ENCODE measurements around the gene GNA12.

DNA sequence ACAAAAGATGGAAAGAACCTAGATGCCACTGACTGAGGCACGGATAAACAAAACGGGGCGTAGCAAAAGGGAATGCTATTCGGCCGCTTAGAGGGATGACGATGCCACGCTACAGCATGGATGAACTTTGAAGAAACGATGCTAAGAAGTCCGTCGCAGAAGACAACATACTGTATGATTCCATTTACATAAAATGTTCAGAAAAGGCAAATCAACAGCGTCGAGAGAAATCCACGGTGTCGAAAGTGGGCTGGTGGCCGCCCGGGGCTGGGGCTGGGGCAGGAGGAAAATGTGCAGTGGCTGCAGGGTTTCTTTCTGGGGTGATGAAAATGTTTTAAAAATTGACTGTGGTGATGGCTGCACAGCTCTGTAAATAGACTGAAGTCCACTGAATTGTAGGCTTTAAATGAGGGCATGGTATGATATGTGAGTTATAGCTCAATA lies 24.1 kb downstream of the GNA12 start:
- no peak for TF ChIP-seq EZH2 (IDR thresholded peaks at IDR 0.05; ENCODE audit: borderline replicate concordance, low read depth, low read length, poor library complexity, severe bottlenecking)
- TF ChIP-seq, protein P1, sequence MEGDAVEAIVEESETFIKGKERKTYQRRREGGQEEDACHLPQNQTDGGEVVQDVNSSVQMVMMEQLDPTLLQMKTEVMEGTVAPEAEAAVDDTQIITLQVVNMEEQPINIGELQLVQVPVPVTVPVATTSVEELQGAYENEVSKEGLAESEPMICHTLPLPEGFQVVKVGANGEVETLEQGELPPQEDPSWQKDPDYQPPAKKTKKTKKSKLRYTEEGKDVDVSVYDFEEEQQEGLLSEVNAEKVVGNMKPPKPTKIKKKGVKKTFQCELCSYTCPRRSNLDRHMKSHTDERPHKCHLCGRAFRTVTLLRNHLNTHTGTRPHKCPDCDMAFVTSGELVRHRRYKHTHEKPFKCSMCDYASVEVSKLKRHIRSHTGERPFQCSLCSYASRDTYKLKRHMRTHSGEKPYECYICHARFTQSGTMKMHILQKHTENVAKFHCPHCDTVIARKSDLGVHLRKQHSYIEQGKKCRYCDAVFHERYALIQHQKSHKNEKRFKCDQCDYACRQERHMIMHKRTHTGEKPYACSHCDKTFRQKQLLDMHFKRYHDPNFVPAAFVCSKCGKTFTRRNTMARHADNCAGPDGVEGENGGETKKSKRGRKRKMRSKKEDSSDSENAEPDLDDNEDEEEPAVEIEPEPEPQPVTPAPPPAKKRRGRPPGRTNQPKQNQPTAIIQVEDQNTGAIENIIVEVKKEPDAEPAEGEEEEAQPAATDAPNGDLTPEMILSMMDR (conservative IDR thresholded peaks at IDR 0.05; ENCODE audit: low read depth, low read length), result no peak

Measured in A673 (cell line).